H9 (cell line): Measurements from ENCODE around the gene TUBA3E. TPM values are rescaled to one million over a fixed set of nuclear protein-coding genes. Genes with fewer than 3 reads are reported as not detected.
"Not testable (repeated sequence)": the region's sequence is repeated elsewhere in the genome, so short reads cannot be mapped to it uniquely, and the experiment has no call there.

Experiments
- DNase-seq: peaks from one replicate; pipeline ENCODE4 v3.0.0-alpha.2; 2017
- H2AFZ ChIP-seq: one replicate; pipeline ENCODE4 v1.6.1; 2013; ENCODE audit warnings: mild to moderate bottlenecking, low read length, control low read depth, moderate library complexity
- H2AK5ac ChIP-seq: 2 replicates; pipeline ENCODE4 v1.6.1; 2013; ENCODE audit warnings: low read length, control low read depth, mixed read lengths; ENCODE audit not compliant: insufficient read length
- H2BK120ac ChIP-seq: one replicate; pipeline ENCODE4 v1.6.1; 2013; ENCODE audit warnings: low read depth, mild to moderate bottlenecking, low read length, control low read depth, inconsistent platforms; ENCODE audit not compliant: poor library complexity, severe bottlenecking
- H2BK12ac ChIP-seq: 2 replicates; pipeline ENCODE4 v1.6.1; 2013; ENCODE audit warnings: low read length, control low read depth, mixed read lengths, low read depth; ENCODE audit not compliant: insufficient read length
- H2BK15ac ChIP-seq: 2 replicates; pipeline ENCODE4 v1.6.1; 2013; ENCODE audit warnings: low read depth, low read length, control low read depth
- H2BK20ac ChIP-seq: one replicate; pipeline ENCODE4 v1.6.1; 2013; ENCODE audit warnings: low read depth, mild to moderate bottlenecking, low read length, control low read depth, inconsistent platforms; ENCODE audit not compliant: poor library complexity, severe bottlenecking
- H2BK5ac ChIP-seq: 2 replicates; pipeline ENCODE4 v1.6.1; 2013; ENCODE audit warnings: low read length, control low read depth, mixed read lengths; ENCODE audit not compliant: insufficient read length
- H3K14ac ChIP-seq: 2 replicates; pipeline ENCODE4 v1.6.1; 2013; ENCODE audit warnings: low read length, control low read depth; ENCODE audit not compliant: insufficient read depth
- H3K18ac ChIP-seq: 2 replicates; pipeline ENCODE4 v1.6.1; 2013; ENCODE audit warnings: low read depth, mild to moderate bottlenecking, mixed read lengths, low read length, control low read depth; ENCODE audit not compliant: insufficient read length
- H3K23ac ChIP-seq: 2 replicates; pipeline ENCODE4 v1.6.1; 2013; ENCODE audit warnings: low read length, control low read depth, mixed read lengths, low read depth; ENCODE audit not compliant: insufficient read length
- H3K23me2 ChIP-seq: 2 replicates; pipeline ENCODE4 v1.6.1; 2013; ENCODE audit warnings: low read depth, mild to moderate bottlenecking, mixed read lengths, low read length, control low read depth; ENCODE audit not compliant: insufficient read length, poor library complexity, severe bottlenecking
- H3K27ac ChIP-seq: 2 replicates; pipeline ENCODE4 v1.5.1; 2013; ENCODE audit warnings: low read length, control low read depth, mixed read lengths, low read depth; ENCODE audit not compliant: insufficient read length
- H3K27me3 ChIP-seq: 2 replicates; pipeline ENCODE4 v1.6.1; 2013; ENCODE audit warnings: low read length, control low read depth, inconsistent platforms; ENCODE audit not compliant: insufficient read depth
- H3K4ac ChIP-seq: 2 replicates; pipeline ENCODE4 v1.6.1; 2013; ENCODE audit warnings: low read depth, mild to moderate bottlenecking, control low read depth, inconsistent platforms, low read length, moderate library complexity
- H3K4me1 ChIP-seq: 2 replicates; pipeline ENCODE4 v1.6.1; 2013; ENCODE audit warnings: low read length, control low read depth, inconsistent platforms; ENCODE audit not compliant: insufficient read depth
- H3K4me2 ChIP-seq: 2 replicates; pipeline ENCODE4 v1.6.1; 2013; ENCODE audit warnings: low read length, control low read depth, mixed read lengths; ENCODE audit not compliant: insufficient read length, insufficient read depth
- H3K56ac ChIP-seq: 2 replicates; pipeline ENCODE4 v1.6.1; 2013; ENCODE audit warnings: low read depth, mild to moderate bottlenecking, mixed read lengths, low read length, control low read depth; ENCODE audit not compliant: insufficient read length
- H3K79me1 ChIP-seq: 2 replicates; pipeline ENCODE4 v1.6.1; 2013; ENCODE audit warnings: low read depth, mild to moderate bottlenecking, moderate library complexity, low read length, control low read depth, inconsistent platforms; ENCODE audit not compliant: insufficient read depth, poor library complexity, severe bottlenecking
- H3K79me2 ChIP-seq: 2 replicates; pipeline ENCODE4 v1.6.1; 2013; ENCODE audit warnings: low read length, control low read depth, inconsistent platforms; ENCODE audit not compliant: insufficient read depth
- H3K9ac ChIP-seq: 2 replicates; pipeline ENCODE4 v1.6.1; 2013; ENCODE audit warnings: low read length, control low read depth, mixed read lengths; ENCODE audit not compliant: insufficient read length; ENCODE audit errors: extremely low read depth
- H3K9me3 ChIP-seq: one replicate; pipeline ENCODE4 v1.6.1; 2013; ENCODE audit warnings: low read depth, low read length, inconsistent platforms; ENCODE audit not compliant: control insufficient read depth
- H3T11ph ChIP-seq: one replicate; pipeline ENCODE4 v1.6.1; 2013; ENCODE audit warnings: mild to moderate bottlenecking, low read length, control low read depth, inconsistent platforms
- H4K20me1 ChIP-seq: one replicate; pipeline ENCODE4 v1.6.1; 2013; ENCODE audit not compliant: control insufficient read depth, insufficient read length, insufficient read depth
- H4K5ac ChIP-seq: 2 replicates; pipeline ENCODE4 v1.6.1; 2013; ENCODE audit warnings: low read depth, mild to moderate bottlenecking, mixed read lengths, low read length, control low read depth; ENCODE audit not compliant: insufficient read length
- H4K8ac ChIP-seq: replicated peaks from 2 replicates; pipeline ENCODE4 v1.6.1; 2013; ENCODE audit warnings: low read length, control low read depth, mixed read lengths, low read depth; ENCODE audit not compliant: insufficient read length
- H4K91ac ChIP-seq: 2 replicates; pipeline ENCODE4 v1.6.1; 2013; ENCODE audit warnings: low read depth, mild to moderate bottlenecking, moderate library complexity, mixed read lengths, low read length, control low read depth; ENCODE audit not compliant: insufficient read length
- H3K27ac Mint-ChIP-seq, 3 experiments: 2 replicates in 2 of 3; 3 replicates in 1 of 3; pipeline ENCODE4 v1.8.0; 2020 to 2021; ENCODE audit warnings: mixed read lengths in 3 of 3, mild to moderate bottlenecking in 1 of 3, moderate library complexity in 1 of 3
- H3K27me3 Mint-ChIP-seq: 2 replicates; pipeline ENCODE4 v1.8.0; 2021; ENCODE audit warnings: low read depth, mild to moderate bottlenecking, moderate library complexity, mixed read lengths
- H3K36me3 Mint-ChIP-seq, 3 experiments: 2 replicates in 2 of 3; 3 replicates in 1 of 3; pipeline ENCODE4 v1.8.0; 2020 to 2021; ENCODE audit warnings: low read depth in 3 of 3, mixed read lengths in 3 of 3; ENCODE audit not compliant: insufficient read depth in 1 of 3
- H3K4me1 Mint-ChIP-seq, 2 experiments: 2 replicates each; pipeline ENCODE4 v1.8.0; 2020; ENCODE audit warnings: mixed read lengths in 2 of 2
- H3K4me3 Mint-ChIP-seq, 2 experiments: 2 replicates in 1 of 2; 3 replicates in 1 of 2; pipeline ENCODE4 v1.8.0; 2020 to 2021; ENCODE audit warnings: mild to moderate bottlenecking in 2 of 2, mixed read lengths in 2 of 2, moderate library complexity in 1 of 2
- H3K9me3 Mint-ChIP-seq, 2 experiments: 2 replicates in 1 of 2; 3 replicates in 1 of 2; pipeline ENCODE4 v1.8.0; 2020; ENCODE audit warnings: mild to moderate bottlenecking in 2 of 2, mixed read lengths in 2 of 2, moderate library complexity in 1 of 2
- WGBS: extraction: QIAGEN DNeasy Blood & Tissue Kit; methylation state at CpG from one replicate; pipeline ENCODE4 v1.1.7; 2013; ENCODE audit warnings: missing lambda C conversion rate, low lambda C conversion rate, mixed read lengths; ENCODE audit not compliant: insufficient read length; ENCODE audit errors: extremely low coverage; 5-methylcytosine and 5-hydroxymethylcytosine counted together
- total RNA-seq: library from RNA; stranded (reverse); gene quantifications from 2 replicates; pipeline ENCODE4 v1.2.1, GENCODE V29; 2021
- TF ChIP-seq, protein P1 (sequence below): fragments of 200-600 bp; sonication (generic); conservative IDR thresholded peaks from 3 replicates; pipeline ENCODE4 v1.8.0; 2021; ENCODE audit warnings: antibody characterized with exemption, mild to moderate bottlenecking

The TUBA3E gene
- total RNA-seq, 1 experiment from 2014 or later, result 0.26 TPM

DNA sequence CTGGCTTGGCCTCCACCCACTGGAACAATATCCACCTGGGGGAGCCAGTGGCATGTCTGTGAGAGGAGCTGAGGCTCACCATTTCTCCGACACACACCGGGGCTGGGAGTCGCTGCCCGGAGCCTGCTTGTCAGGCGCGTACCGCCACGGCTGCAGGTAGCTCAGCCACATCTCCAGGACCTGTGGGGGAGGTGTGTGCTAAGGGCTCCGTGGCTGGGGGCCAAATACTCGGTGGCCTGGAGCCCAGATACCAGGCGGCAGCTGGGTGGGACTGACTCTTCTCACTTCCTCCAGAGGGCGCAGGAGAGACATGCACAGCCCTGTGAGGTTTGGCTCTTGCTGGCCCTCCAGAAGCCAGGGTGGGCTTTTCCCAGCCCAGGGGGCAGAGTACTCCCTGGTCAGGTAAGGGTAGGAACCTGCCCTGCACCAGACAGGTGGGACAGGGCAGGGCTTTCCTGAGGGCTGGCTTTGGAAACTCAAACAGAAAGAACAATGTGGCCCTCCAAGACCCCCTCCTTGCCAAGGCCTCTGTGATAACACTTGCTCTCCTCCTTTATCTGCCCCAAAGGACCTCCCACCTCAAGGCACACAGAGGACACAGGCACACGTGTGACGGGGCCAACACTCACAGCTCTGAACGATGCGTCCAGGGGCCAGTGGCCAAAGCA is 42.1 kb downstream of the TUBA3E start:
- H4K8ac ChIP-seq, H2AK5ac ChIP-seq, H2BK5ac ChIP-seq, H2AFZ ChIP-seq, H3K9me3 ChIP-seq, H3K23me2 ChIP-seq, H3K4me1 Mint-ChIP-seq, H2BK120ac ChIP-seq, H3T11ph ChIP-seq, H3K4me2 ChIP-seq, H3K79me1 ChIP-seq, H3K9ac ChIP-seq, H3K4ac ChIP-seq, H2BK12ac ChIP-seq, H4K5ac ChIP-seq, H3K23ac ChIP-seq, H3K27me3 ChIP-seq, H3K14ac ChIP-seq, H4K20me1 ChIP-seq, H3K9me3 Mint-ChIP-seq, H3K56ac ChIP-seq, H3K18ac ChIP-seq, H3K4me1 ChIP-seq, H2BK15ac ChIP-seq, H3K27me3 Mint-ChIP-seq, H3K27ac ChIP-seq, H3K79me2 ChIP-seq, H3K4me3 Mint-ChIP-seq, H2BK20ac ChIP-seq: not testable (repeated sequence)
- H3K27ac Mint-ChIP-seq, result peak overlapping the region in 1 of 3 experiments; percentile 52; a peak in 2 of 7 replicates
- peaks cover 8 to 53% (median 39%) of the 10 kb centered on the region in 3 experiments; a peak in 6 of 7 replicates for H3K36me3 Mint-ChIP-seq
- DNase-seq, result peak; percentile 74
- peak overlapping the region; percentile 19 for H4K91ac ChIP-seq
- no CpG with 5 or more reads among the region's 16 CpGs for WGBS
- TF ChIP-seq, protein P1, sequence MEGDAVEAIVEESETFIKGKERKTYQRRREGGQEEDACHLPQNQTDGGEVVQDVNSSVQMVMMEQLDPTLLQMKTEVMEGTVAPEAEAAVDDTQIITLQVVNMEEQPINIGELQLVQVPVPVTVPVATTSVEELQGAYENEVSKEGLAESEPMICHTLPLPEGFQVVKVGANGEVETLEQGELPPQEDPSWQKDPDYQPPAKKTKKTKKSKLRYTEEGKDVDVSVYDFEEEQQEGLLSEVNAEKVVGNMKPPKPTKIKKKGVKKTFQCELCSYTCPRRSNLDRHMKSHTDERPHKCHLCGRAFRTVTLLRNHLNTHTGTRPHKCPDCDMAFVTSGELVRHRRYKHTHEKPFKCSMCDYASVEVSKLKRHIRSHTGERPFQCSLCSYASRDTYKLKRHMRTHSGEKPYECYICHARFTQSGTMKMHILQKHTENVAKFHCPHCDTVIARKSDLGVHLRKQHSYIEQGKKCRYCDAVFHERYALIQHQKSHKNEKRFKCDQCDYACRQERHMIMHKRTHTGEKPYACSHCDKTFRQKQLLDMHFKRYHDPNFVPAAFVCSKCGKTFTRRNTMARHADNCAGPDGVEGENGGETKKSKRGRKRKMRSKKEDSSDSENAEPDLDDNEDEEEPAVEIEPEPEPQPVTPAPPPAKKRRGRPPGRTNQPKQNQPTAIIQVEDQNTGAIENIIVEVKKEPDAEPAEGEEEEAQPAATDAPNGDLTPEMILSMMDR, result peak; percentile 74
